NK-92 (cell line): ENCODE measurements around the gene ATXN10.
"Not testable (repeated sequence)": the region's sequence is repeated elsewhere in the genome, so short reads cannot be mapped to it uniquely, and the experiment has no call there.

ENCODE experiments used
- DNase-seq: peaks from one replicate; lab custom pipeline; 2025; ENCODE audit not compliant: unreplicated experiment; lab: John Stamatoyannopoulos, UW

Gene ATXN10, protein sequence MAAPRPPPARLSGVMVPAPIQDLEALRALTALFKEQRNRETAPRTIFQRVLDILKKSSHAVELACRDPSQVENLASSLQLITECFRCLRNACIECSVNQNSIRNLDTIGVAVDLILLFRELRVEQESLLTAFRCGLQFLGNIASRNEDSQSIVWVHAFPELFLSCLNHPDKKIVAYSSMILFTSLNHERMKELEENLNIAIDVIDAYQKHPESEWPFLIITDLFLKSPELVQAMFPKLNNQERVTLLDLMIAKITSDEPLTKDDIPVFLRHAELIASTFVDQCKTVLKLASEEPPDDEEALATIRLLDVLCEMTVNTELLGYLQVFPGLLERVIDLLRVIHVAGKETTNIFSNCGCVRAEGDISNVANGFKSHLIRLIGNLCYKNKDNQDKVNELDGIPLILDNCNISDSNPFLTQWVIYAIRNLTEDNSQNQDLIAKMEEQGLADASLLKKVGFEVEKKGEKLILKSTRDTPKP

DNA sequence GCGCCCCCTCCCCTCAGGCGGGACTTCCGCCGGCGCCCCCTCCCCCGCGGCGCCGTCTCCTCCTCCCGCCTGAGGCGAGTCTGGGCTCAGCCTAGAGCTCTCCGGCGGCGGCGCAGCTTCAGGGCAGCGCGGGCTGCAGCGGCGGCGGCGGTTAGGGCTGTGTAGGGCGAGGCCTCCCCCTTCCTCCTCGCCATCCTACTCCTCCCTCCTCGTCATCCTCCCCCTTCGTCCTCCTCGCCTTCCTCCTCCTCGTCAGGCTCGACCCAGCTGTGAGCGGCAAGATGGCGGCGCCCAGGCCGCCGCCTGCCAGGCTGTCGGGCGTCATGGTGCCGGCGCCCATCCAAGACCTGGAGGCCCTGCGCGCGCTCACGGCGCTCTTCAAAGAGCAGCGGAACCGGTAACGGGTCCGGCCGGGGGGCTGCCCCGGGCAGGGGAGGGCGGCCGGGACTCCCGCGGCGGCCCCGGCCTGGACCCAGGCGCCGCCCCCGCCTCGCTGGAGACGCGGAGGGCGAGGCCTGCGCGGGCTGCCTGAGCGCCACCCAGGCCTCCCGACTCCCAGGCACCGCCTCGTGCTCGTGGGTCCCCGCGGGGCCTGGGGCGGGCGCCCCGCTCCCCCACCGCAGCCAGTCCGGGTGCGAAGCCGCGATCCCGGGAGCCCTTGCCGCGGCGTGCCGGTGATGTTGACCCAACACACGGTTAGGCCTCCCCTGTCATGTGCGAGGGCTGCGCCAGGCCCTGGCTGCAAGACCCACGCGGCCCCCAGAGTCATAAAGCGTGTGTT, at the start of gene ATXN10:
TSS of gene ATXN10 (plus strand) at position 52 of the 781 bp plus-strand sequence. CDS start at position 282, 230 bp downstream.
- DNase-seq = no peak

DNA sequence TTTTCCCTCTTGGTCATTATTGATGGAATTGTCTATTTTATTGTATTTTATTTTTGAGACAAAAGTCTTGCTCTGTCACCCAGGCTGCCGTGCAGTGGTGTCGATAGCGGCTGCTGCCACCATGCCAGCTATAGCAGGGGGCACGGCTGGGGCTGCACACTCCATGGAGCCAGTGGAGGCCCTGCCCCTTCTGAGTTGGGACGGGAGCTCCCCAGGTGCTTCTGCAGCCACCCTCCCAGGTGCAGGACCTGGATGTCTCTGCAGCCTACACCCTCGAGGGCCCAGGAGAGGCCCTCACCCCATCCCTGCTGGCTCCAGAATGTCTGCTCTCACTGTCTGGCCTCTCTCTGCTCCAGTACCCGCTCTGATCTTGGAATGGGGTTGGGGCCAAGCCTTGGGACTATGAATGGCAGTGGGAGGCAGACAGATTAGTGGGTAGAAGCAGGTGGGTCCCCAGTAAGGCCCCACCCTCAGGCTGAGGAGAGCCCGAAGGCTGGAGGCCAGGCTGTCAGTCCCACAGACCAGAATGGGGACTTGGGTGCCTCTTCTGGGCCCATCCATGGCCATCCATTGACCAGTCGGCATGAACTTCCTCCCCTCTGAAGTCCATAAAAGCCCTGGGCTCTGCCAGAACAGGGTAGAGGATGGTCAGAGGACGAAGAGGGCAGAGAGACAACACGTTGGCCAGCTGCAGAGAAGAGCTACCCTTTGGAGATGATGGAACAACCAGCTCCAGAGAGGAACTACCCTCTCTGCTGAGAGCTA, 49.6 kb upstream of the ATXN10 start:
- DNase-seq = no peak

DNA sequence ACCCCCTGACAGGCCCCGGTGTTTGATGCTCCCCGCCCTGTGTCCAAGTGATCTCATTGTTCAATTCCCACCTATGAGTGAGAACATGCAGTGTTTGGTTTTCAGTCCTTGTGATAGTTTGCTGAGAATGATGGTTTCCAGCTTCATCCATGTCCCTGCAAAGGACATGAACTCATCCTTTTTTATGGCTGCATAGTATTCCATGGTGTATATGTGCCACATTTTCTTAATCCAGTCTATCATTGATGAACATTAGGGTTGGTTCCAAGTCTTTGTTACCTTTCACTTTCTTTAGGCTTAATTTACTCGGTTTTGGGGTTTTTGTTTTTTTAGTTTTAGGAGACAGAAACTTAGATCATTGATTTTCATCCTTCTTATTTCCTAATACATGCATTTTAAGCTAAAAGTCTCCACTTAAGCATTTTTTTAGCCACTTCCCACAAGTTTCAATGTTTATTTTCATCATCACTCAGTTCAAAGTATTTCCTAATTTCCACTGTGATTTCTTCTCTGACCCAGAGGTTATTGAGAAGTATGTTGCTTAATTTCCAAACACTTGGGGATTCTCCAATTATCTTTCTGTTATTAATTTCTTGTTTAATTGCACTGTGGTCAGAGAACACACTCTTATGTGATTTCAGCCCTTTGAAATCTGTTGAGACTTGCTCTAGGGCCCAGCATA, 48.0 kb upstream of the ATXN10 start:
- not testable (repeated sequence) for DNase-seq

DNA sequence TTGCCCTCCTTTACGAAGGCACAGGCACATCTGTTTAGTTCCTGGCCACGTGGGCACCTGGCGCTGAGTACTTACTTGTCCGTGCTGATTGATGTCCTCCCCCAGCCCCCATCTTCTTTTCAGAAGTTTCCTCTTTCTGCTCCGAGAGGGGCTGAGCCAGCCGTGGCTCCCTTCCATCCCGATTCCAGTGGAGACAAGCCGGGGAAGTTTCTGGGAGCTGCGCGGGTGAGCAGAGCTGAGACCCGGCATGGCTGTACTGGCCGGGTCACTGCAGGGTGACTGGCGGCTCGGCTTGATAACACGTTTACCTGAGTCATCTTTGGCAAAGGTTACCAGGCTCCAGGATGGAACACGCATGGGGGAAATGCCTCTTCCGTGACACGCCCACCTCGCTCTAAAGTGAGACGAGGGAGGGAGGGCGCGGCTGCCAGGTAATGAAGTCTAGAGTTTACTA, 45.4 kb upstream of the ATXN10 start:
- no peak for DNase-seq

DNA sequence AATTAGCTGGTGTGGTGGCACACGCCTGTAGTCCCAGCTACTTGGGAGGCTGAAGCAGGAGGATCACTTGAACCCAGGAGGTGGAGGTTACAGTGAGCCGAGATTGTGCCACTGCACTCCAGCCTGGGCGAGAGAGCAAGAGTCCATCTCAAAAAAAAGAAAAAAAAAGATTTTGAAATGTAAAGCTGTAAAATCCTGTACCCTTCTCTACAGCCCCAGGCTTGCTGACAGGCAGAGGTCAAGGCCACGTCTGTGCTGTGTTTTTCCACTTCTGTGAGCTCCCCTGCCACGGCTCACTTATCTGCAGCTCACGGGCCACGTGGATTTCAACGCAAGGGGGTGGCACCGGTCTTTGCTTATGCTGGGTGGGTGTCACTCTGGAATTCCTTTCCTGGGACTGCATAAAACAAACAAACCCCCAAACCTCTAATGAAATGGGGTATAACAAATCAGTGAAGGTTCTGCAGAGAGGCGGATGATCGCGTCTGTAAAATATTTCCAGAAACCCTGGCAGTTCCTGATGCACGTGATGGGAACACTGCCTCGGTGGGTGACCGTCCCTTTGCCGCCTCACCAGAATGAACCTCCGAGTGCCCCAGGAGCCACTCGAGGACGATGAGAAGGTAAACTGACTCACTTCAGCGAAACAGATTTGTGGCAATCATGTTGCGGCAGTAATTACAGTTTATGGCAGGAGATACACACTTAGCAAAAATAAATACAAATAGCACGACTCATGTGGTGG, 44.0 kb upstream of the ATXN10 start:
- no peak for DNase-seq

DNA sequence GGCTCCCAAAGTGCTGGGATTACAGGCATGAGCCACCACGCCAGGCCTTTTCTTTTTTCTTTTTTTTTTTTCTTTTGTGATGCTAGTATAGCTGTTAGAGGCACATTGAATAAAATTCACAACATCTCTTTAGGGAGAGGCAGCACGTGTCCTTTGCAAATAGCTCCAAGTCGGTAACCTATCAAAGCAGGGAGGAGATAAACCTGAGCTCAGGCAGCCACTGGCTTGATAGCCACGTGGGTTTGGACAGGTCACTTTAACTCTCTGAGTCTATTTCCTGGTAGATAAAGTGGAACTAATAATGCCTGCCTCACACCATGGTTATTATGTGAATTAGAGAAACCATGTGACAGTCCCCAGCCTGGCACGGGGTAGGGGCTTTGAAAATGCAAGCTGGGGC, 43.1 kb upstream of the ATXN10 start:
- DNase-seq = no peak

DNA sequence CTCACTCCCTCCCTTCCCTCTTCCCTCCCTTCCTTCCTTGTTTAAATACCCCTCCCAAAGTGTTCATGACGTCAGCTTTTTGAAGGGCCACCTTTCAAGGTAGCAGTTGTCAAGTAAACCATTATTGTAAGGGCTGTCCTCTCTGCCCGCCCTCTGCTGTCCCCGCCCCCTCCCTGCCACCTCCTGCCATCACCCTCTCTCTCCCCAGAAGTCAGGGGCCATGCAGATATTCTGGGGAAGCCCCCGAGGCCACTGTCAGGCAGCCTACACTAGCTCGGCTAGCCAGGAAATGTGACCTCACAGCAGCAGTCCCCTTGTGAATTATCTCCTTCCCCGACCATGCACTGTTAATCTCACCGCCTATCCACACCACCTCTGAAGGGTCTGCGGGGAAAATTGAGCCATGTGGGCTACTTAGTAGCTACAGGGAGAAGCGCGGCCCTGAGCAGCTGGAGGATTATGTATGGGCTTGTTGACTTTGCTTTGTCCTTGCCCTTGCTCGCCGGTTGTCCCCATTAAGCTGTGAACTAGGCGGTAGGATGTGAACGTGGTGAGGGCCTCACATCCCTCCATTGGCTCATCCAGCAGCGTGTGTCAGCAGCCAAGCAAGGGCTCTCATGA, 42.1 kb upstream of the ATXN10 start:
- DNase-seq = no peak

DNA sequence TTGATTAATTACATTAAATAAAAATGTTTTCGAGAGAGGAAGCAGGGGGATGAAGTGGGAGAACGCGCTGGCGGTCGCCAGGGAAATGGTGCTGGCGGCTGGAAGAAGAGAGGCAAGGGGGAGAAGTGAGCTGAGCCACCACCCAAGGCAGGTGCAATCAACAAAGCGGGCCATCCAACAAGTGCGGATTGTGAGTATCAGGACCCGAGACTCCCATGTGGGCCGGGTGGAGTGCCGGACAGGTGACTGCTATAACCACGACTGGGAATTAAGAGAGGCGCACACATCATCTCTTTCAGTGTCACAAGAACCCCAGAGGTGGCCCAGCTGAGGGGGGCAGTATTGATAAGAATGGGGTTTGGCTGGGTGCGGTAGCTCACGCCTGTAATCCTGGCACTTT, 41.2 kb upstream of the ATXN10 start:
- DNase-seq = no peak

DNA sequence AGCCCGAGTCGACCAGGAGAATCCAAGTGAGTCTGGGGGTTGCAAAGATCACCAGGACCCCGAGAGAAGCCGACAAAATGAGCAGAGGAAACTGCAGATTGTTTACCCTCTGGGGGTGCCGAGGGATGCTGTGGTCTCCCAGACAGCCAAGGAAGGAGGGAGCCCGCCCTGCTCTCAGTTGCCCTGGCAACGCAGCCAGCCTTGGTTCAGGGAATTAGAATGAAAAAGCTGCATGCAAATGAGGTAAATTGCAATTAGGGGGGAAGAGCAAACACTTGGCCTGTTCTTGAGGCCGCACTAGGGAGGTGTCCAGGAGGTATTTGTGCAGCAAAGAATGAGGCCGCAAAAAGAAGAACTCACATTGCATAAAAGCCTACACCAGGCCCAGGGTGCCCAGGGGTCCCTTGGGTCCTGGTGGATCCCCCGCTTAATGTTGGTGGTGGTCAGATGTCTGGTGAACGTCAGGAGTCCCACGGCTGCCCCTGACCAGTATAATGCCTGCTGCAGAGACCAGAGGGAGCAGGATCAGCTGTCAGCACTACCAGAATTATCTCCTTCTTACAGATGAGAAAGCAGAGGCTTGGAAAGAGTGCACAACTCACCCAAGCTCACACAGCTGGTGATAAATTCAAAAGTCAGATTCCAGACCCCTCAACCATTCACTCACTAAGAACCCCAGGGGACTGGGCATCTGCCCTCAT, 40.3 kb upstream of the ATXN10 start:
- no peak for DNase-seq

DNA sequence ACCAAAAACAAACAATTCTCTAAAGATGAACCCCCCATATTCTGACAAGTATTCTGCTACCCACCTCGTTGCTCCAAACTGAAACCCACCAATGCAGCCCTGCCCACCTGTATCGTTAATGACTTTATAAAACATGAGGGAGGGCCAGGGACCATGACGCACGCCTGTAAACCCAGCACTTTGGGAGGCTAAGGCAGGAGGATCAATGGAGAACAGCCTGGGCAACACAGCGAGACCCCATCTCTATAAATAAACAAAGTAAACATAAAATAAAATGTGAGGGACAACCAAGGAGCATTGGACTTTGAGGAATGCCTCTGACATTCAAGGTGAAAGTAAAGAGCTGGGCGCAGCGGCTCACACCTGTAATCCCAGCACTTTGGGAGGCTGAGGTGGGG, 39.8 kb upstream of the ATXN10 start:
- DNase-seq = no peak

DNA sequence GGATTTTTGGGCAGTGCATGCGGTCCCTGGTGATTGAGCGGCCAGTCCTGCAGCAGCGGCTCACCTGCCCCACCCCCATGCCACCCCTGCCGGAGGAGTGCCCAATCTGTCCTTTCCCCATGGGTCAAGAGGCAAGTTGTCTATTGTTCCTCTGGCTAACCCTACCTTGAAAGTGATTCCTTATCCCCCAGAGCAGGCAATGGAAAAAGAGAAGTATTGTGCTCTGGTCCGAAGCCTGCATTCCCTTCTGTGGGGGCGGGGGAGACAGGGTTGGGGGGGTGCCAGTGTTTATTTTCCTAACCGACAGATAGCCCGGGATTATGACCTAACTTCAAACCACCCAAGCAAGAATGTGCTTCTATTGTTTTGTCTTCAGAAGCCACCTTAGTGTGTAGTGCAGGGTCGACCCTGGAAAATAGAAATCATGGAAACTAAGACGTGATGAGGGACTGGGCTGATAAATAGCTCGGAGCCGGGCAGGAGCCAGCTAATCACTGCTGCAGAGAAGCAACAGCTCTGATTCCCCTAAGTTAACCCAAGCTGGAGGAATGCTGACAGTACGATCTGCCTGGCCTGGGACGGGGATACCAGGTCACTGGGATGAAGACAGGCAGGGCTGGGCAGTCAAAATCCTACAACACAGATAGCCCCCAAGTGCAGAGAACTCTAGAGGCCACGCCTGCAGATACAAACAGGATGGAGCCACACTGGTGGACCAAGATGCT, 38.7 kb upstream of the ATXN10 start:
- DNase-seq = no peak

DNA sequence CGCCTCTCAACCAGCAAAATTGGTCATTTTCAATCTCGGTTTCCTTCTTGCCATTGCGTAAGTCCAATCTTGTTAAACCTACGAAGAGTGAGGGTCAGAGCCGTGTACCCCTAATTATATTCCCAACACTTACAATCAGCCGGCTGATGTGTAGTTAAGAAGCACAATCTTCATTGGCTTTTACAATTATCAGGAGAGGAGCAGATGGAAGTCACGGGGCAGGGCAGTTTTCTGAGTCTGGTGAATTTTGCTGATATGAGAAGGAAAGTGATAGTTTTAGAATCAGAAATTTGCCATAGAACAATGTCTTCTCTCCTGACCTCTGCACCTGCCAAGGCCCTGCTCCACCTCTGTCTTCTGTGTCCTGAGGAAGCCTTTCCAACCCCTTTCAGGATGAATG, 35.0 kb upstream of the ATXN10 start:
- DNase-seq = no peak

DNA sequence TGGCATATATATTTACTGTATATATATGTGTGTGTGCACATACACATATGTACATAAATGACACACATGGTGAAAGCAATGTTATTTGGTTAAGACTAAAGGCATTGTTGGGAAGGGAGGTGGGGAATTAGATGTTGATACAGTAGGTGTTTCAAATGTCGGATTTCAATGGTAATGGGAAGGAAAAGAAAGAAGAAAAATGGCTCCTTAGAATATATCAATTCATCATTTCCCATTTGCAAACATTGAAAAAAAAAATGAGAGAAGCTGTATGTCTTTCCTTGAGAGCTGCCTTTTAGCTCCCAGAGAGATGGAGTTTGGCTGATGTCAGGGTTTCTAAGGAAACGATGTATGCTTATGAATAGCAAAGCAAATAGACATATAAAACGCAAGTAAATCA, 33.4 kb upstream of the ATXN10 start:
- no peak for DNase-seq

DNA sequence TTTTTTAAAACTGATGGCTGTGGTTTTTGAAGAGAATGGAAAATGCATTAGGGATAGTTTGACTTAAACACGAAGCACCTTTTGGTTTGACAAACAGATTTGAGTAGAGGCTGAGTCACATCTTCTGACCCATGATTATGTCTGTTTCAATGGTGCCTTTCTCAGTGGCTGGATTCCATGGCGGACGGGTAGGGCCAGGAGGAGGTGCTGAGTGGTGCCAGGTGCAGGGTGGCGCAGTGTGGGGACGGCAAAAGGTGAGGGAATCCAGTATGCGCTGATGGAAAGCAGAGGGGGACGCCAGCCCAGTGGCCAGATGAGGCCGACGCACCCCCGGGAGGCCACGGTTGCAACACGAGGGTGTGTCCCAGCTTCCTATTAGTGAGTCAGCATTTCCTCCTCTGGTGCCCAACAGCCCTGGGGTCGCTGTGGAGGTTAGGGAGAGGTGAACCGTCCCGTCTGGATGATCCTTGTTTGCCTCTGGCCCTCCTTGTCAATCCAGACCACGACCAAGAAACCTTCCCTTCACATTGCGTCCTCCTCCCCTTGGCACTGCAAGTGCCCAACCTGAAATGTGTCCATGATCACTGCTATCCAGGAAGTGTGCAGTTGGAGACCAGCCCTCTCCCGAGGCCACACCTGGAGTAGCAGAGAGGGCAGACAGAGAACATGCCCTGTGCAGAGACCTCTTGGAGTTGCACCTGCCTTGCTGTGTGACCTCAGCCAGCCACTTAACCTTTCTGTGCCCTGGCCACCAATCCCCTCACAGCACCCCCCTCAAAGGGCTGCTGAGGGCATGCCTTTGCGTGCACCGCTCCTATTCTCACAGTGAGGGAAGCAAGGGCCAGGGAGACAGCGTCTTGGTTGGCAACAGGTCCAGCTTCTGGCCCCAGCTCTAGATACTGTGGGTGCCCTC, 32.5 kb upstream of the ATXN10 start:
- DNase-seq = no peak

DNA sequence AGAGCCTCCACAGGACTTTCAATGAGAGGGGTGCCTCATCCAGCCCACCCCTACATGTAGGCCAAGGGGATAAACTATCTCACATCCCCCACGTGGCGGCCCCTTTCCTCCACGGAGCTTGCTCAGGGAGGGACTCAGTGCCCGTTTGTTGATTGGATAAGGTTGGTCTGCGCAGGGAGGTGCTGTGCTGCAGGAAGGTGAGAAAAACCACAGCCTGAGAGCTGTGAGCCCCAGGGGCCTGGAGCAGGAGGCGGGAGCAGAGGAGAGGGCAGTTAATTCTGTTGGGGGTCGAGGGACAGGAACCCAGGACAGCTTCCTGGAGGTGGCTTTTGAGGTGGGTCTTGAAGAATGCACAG, 31.9 kb upstream of the ATXN10 start:
- no peak for DNase-seq

DNA sequence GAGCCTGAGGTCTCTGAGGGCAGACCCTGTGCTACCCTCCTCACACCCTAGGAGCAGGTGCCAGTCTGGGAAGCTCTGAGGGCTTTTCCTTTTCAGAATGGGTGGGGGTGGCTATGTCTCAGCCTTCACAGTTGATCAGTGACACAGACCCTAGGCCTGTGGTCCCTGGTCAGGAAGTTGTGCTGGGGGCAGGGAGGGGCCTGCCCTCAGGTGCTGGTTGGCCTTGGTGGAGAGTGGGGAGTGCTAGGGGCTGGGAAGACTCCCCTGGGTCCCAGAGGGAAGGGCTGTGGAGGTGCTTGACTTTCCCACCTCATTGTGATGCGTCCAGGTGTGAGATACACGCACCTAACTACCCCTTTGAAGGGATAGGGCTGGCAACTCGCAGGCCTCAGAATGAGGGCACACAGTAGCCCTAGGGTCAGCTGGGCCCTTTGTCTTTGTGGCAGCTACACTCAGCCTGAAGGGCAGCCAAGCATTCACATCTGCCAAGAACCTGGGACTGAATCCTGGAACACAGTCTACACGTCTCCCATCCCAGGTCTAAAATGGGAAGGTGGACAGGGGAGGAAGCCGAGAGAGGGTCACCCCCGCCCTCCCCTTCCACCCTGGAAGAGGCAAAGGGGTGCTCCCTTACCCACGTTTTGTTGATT, 31.2 kb upstream of the ATXN10 start:
- no peak for DNase-seq
